T-cell (primary cell): ENCODE measurements around the gene RNU7-1. TPM values are rescaled to one million over a fixed set of nuclear protein-coding genes. Genes with fewer than 3 reads are reported as not detected.

ENCODE experiments used
- total RNA-seq, 35 experiments: library from RNA in 6 of 35; stranded (reverse) in 6 of 35; fragments of 120-200 nt in 1 of 35; gene quantifications; one replicate each; pipeline versions ENCODE4 v1.2.1 to v1.2.4 and lab custom pipeline; 2013 to 2026

Gene RNU7-1
- total RNA-seq, 5 donors from 2014 or later (not counting 1 experiment from before 2014, with no cell fraction given), result not detected

Other genes starting within 250 kb of the RNU7-1 start
- 1 to 10 TPM in 3 of 5 donors, under 1 TPM in 1, not detected in 1; 0.88 to 2.5 (median 2.4) TPM for gene PIANP, start 243.0 kb upstream of the RNU7-1 start, total RNA-seq
- 10 to 100 TPM; 18.5 to 33.1 (median 31.8) TPM for gene COPS7A, start 219.8 kb upstream of the RNU7-1 start, total RNA-seq
- 100 to 1,000 TPM in 1 of 5 donors, 10 to 100 TPM in 4; 83.3 to 125 (median 88.4) TPM for gene MLF2, start 190.7 kb upstream of the RNU7-1 start, total RNA-seq
- gene PTMS, start 177.5 kb upstream of the RNU7-1 start, total RNA-seq, result 10 to 100 TPM in 3 of 5 donors, 1 to 10 TPM in 2; 6.5 to 15.9 (median 10.6) TPM
- 10 to 100 TPM in 1 of 5 donors, 1 to 10 TPM in 4; 3.7 to 10.6 (median 7.3) TPM for gene LAG3, start 171.3 kb upstream of the RNU7-1 start, total RNA-seq
- gene CD4, start 154.3 kb upstream of the RNU7-1 start, total RNA-seq, result 100 to 1,000 TPM; 126 to 205 (median 154) TPM
- under 1 TPM in 2 of 5 donors, not detected in 3; 0.13 to 0.46 TPM for gene GPR162, start 122.0 kb upstream of the RNU7-1 start, total RNA-seq
- 1 to 10 TPM; 4.7 to 9.8 (median 8.0) TPM for gene P3H3, start 115.4 kb upstream of the RNU7-1 start, total RNA-seq
- gene GNB3, start 102.9 kb upstream of the RNU7-1 start, total RNA-seq, result 1 to 10 TPM in 4 of 5 donors, under 1 TPM in 1; 0.85 to 4.3 (median 3.4) TPM
- 1 to 10 TPM; 1.1 to 2.7 (median 2.0) TPM for gene CDCA3, start 92.5 kb upstream of the RNU7-1 start, total RNA-seq
- 10 to 100 TPM; 64.2 to 95.8 (median 85.8) TPM for gene USP5, start 91.7 kb upstream of the RNU7-1 start, total RNA-seq
- 100 to 1,000 TPM; 132 to 208 (median 189) TPM for gene TPI1, start 76.3 kb upstream of the RNU7-1 start, total RNA-seq
- 10 to 100 TPM in 3 of 5 donors, 1 to 10 TPM in 2; 6.2 to 25.9 (median 21.8) TPM for gene SPSB2, start 70.5 kb upstream of the RNU7-1 start, total RNA-seq
- gene LRRC23, start 39.0 kb upstream of the RNU7-1 start, total RNA-seq, result 10 to 100 TPM in 2 of 5 donors, 1 to 10 TPM in 3; 8.7 to 13.6 (median 8.8) TPM
- 100 to 1,000 TPM in 4 of 5 donors, 10 to 100 TPM in 1; 87.2 to 176 (median 148) TPM for gene ENO2, start 29.2 kb upstream of the RNU7-1 start, total RNA-seq
- gene ATN1, start 15.9 kb upstream of the RNU7-1 start, total RNA-seq, result 10 to 100 TPM; 34.7 to 44.3 (median 41.7) TPM
- gene C12orf57, start 206 bp downstream of the RNU7-1 start, total RNA-seq, result 100 to 1,000 TPM; 256 to 466 (median 412) TPM
- 100 to 1,000 TPM; 176 to 237 (median 224) TPM for gene PTPN6, start 7.5 kb downstream of the RNU7-1 start, total RNA-seq
- gene PHB2, start 26.8 kb downstream of the RNU7-1 start, total RNA-seq, result 100 to 1,000 TPM; 144 to 168 (median 154) TPM
- gene EMG1, start 27.1 kb downstream of the RNU7-1 start, total RNA-seq, result 10 to 100 TPM; 33.6 to 64.5 (median 58.7) TPM
- 10 to 100 TPM; 19.3 to 27.6 (median 22.6) TPM for gene LPCAT3, start 74.7 kb downstream of the RNU7-1 start, total RNA-seq
- gene C1S, start 116.9 kb downstream of the RNU7-1 start, total RNA-seq, result 1 to 10 TPM; 1.5 to 5.0 (median 4.5) TPM
- gene C1R, start 148.6 kb downstream of the RNU7-1 start, total RNA-seq, result 1 to 10 TPM; 2.2 to 5.9 (median 3.6) TPM
- gene C1RL, start 165.4 kb downstream of the RNU7-1 start, total RNA-seq, result 10 to 100 TPM; 18.1 to 36.6 (median 30.8) TPM
- under 1 TPM in 3 of 5 donors, not detected in 2; 0.26 to 0.70 (median 0.59) TPM for gene RBP5, start 185.1 kb downstream of the RNU7-1 start, total RNA-seq
- gene CLSTN3, start 186.6 kb downstream of the RNU7-1 start, total RNA-seq, result 10 to 100 TPM; 29.0 to 50.0 (median 41.5) TPM
- 10 to 100 TPM; 24.0 to 44.5 (median 31.1) TPM for gene PEX5, start 245.9 kb downstream of the RNU7-1 start, total RNA-seq